GM19468 (cell line): Measurements from ENCODE around the gene PTCH2.

ENCODE experiments used
- ATAC-seq: cut with Tn5 transposase; IDR thresholded peaks from one replicate; pipeline ENCODE4 v1.9.1; 2021; ENCODE audit warnings: mild to moderate bottlenecking, moderate library complexity, moderate number of reproducible peaks; ENCODE audit not compliant: unreplicated experiment; ENCODE audit errors: extremely low read depth

PTCH2 gene, protein sequence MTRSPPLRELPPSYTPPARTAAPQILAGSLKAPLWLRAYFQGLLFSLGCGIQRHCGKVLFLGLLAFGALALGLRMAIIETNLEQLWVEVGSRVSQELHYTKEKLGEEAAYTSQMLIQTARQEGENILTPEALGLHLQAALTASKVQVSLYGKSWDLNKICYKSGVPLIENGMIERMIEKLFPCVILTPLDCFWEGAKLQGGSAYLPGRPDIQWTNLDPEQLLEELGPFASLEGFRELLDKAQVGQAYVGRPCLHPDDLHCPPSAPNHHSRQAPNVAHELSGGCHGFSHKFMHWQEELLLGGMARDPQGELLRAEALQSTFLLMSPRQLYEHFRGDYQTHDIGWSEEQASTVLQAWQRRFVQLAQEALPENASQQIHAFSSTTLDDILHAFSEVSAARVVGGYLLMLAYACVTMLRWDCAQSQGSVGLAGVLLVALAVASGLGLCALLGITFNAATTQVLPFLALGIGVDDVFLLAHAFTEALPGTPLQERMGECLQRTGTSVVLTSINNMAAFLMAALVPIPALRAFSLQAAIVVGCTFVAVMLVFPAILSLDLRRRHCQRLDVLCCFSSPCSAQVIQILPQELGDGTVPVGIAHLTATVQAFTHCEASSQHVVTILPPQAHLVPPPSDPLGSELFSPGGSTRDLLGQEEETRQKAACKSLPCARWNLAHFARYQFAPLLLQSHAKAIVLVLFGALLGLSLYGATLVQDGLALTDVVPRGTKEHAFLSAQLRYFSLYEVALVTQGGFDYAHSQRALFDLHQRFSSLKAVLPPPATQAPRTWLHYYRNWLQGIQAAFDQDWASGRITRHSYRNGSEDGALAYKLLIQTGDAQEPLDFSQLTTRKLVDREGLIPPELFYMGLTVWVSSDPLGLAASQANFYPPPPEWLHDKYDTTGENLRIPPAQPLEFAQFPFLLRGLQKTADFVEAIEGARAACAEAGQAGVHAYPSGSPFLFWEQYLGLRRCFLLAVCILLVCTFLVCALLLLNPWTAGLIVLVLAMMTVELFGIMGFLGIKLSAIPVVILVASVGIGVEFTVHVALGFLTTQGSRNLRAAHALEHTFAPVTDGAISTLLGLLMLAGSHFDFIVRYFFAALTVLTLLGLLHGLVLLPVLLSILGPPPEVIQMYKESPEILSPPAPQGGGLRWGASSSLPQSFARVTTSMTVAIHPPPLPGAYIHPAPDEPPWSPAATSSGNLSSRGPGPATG

DNA sequence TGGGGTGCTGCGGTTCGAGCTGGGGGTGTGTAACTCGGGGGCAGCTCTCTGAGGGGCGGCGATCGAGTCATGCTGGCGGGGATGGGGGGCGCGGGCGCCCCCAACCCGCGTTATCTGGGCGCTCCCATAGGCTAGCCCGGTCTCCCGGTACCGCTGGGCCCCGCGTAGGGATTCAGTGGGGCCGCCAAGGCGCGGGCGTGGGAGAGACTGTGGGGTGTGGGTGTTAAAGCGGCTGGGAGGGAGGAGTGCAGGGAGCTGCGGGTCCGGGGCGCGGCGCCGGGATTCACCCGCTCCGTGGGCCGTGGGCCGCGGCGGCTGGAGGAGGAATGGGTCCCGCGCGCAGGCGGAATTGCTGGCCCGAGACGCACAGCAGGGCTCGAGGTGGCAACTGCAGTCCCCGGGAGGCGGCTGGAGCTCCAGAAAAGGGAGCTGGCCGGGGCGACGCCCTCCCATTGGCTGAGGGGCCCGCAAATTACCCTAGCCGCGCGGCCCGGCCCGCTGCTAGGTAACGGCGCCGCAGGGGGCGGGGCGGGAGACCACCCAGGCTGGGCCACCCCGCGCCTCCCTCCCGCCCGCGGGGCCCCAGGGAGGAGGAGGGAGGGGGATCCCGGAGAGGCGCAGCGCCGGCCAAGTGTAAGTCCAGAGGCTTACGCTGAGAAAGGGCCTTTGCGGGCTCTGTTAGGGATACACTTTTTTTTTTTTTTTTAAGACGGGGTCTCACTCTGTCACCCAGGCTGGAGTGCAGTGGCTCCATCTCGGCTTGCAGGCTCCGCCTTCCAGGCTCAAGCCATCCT lies at the start of gene PTCH2:
PTCH2 (minus strand) TSS at position 392 of the 794 bp plus-strand sequence; CDS start at position 71, 321 bp downstream.
- ATAC-seq: no peak

- ATAC-seq: no peak
Observed at GRCh38 chr1:44890007-44890406, 47.0 kb upstream of the PTCH2 start.

- no peak for ATAC-seq
Observed at GRCh38 chr1:44885406-44885805, 42.4 kb upstream of the PTCH2 start.

- ATAC-seq: no peak
Observed at GRCh38 chr1:44884746-44885145, 41.7 kb upstream of the PTCH2 start.

GRCh38 chr1:44881011-44881632 lies 38.1 kb upstream of the PTCH2 start:
- ATAC-seq: no peak

- no peak for ATAC-seq
Observed at GRCh38 chr1:44874155-44874554, 31.1 kb upstream of the PTCH2 start.

DNA sequence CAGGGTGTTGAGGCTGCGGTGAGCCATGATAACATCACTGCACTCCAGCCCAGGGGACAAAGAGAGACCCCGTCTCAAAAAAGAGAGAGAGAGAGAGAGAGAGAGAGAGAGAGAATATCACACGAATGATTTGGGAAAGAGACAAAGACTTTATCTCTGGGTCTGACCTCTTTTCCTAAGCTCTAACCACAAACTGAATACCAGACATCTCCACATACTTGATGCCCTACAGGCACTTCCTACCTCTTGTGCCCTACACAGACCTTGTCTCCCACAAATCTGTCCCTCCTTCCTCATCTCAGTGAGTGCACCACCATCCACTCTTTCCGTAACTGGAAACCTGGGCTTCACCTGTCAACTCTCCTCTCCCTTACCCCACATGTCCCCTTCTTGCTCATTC lies 27.0 kb upstream of the PTCH2 start:
- no peak for ATAC-seq

DNA sequence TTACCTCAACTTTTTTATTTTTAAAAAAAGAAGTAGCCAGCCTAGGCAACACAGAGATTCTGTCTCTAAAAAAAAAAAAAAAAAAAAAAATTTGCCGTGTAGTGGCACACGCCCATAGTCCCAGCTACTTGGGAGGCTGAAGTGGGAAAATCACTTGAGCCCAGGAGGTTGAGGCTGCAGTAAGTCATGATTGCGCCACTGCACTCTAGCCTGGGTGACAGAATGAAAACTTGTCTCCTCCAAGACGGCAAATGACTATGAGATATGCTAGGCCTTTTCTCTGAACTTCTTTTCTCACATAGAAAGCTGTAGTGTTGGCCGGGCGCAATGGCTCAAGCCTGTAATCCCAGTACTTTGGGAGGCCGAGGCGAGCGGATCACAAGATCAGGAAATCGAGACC lies 24.7 kb upstream of the PTCH2 start:
- ATAC-seq: no peak

GRCh38 chr1:44862829-44863401 lies 19.9 kb upstream of the PTCH2 start:
- no peak for ATAC-seq

DNA sequence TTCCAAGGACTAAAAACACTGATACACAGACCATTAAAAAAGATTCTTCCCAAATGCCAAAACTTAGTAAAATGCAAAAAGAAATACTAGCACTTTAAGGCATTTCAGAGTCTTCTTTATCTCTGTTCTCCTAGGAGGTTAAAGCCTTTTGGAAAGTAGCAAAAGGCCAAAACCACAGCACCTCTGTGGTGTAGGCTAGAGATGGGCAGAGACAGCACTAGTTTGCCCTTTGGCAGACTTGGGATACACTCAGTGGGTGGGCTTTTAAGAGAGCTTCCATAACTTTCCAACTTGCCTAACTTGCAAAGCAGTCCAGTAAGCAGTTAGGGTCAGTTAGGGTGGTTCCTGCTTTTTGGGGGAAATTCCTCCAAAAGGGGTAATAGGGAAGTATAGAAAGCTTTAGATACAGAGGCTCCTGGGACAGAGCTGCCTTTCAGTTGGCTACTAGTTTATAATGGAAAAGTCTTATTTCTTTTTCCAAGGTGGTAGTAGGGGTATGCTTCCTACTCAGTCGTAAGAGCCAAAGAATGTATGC lies 17.9 kb upstream of the PTCH2 start:
- ATAC-seq: no peak

- ATAC-seq: no peak
Observed at GRCh38 chr1:44860331-44860730, 17.3 kb upstream of the PTCH2 start.

GRCh38 chr1:44857446-44857845 lies 14.4 kb upstream of the PTCH2 start:
- ATAC-seq: no peak

DNA sequence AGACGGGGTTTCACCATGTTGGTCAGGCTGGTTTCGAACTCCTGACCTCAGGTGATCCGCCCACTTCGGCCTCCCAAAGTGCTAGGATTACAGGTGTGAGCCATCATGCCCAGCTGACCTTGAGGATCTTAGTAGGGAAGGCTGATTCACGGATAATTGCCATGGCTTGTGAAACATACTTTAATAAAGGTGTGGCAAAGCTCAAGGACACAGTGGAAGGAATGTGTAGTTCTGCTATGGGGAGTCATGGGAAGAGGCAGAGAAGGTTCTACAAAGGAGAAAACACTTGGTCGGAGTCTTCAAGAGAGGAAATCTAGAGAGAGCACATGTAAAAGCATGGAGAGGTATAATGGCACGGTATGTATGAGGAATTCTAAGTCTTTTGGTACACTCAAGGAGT lies 12.7 kb upstream of the PTCH2 start:
- ATAC-seq: no peak

DNA sequence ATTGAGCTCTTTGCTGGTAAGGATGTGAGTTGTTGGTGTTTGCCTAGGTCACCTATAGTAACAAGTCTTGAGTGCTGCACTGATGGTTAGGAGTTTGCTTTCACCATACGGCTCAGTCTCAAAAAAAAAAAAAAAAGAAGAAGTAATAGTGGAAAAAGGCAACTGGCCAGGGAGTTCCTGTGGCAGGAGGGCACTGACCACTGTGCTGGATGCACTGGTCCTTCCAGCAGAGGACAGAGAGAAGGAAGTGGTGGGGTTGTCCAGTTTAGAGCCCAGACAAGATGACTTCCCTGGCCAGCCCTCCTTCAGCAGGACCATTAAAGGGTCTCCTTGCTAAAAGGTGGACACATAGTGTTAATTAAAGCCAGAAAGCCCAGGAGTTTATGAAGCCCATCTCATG lies 11.9 kb upstream of the PTCH2 start:
- ATAC-seq: no peak

- ATAC-seq: no peak
Observed at GRCh38 chr1:44853201-44853600, 10.1 kb upstream of the PTCH2 start.

DNA sequence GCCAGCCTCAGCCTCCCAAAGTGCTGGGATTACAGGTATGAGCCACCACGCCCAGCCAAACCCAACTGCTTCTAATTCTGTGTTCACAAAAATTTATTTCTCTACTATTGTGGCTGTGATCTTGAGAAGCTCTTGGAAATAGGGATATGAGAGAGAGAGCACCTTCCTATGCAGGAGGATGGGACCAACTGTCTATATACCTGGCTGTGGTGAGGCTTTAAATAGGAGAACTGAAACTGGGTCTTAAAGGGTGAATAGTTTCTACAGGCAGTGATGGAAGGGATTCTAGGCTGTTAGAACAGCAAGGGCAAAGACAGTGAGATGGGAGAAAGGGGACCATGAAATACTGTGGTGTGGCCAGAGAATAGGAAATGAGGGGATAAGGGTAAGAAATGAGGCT lies 8.3 kb upstream of the PTCH2 start:
- no peak for ATAC-seq

DNA sequence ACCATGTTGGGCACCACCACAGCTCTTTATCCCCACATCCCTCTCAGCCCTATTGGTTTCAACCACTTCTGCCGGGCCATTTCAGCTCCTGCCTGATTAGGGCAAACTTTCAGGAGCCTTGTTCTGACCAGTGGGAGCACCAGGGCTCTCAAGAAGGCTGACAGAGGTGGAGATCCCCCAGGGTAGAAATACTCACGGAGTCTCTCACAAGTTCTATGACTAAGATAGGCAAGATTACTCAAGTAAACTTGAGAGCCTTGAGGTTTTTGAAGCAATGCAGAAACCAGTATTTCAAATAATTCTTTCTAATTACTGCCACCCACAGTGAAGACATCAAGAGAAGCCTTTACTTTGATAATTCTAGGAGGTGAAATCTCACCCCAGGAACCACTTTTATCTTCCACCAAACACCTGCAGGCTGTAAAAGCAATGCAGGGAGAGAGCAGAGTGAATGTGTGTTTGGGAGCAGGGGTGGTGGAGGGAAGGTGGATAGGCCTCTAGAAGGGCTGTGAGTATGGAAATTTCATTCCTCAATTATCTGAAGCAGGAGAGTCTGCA lies 6.6 kb upstream of the PTCH2 start:
- ATAC-seq: no peak

DNA sequence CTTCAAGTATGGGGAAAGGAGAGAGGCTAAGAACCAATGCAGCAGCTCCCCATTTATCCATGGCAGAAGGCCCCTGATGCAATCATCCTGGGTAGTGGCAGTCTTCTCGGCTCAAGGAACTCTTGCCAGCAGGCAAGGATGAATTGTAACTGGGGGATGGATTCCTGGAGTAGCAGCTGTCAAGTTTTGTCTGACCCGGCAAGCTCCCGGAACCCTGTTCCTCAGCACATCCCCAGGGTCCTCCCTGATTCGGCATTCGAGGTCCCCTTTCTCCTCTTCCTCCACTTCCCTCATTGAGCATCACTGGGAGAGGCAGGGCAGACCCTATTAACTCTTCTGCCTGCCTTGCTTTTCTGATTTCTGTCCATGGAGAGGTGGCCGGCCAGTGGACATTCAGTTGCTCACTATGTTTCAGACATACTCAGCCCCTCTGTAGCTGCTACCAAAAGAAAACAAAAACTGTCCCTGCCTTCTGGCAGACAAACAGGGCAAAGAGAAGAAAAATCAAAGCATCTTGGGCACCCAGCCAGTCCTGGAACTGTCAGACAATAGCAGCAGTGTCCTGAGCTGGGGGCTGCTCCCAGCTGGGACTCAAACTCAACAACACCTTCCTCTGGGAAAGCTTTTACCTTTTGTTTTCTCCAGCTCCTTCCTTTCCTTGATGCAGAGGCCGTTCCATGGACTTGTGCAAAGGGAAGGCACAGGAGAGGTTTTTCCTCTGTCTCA lies 5.6 kb upstream of the PTCH2 start:
- no peak for ATAC-seq
